HepG2 (cell line): Measurements from ENCODE around the gene SH3TC2.

Experiments
- TF ChIP-seq, protein P1 (sequence below): sonication (generic); formaldehyde crosslinking; IDR thresholded peaks from 2 replicates; pipeline ENCODE4 v1.4.0; 2020; ENCODE audit warnings: missing genetic modification reagents
- TF ChIP-seq, protein P2 (sequence below): sonication (generic); formaldehyde crosslinking; IDR thresholded peaks from 2 replicates; pipeline ENCODE4 v1.4.0; 2020; ENCODE audit warnings: mild to moderate bottlenecking, missing genetic modification reagents

DNA sequence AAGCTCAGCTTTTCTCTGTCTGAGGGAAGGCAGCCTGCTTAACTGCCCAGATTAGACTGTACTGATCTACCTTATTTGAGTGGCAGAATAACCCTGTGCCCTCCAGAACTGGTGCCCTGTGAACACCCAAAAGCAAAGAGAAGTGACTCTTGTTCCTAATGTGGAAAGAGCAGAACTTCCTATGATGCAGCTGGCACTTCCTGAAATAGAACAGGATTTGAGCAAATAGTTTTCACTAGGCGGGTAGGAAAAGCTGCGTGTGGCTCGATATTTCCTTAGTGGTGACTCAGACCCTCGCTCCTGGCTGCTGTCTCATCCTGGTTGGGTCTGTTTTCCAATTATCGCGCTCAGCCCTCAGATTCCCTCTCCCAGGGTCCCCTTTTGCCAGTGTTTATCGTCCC is 89.9 kb downstream of the SH3TC2 start:
- TF ChIP-seq, protein P1, sequence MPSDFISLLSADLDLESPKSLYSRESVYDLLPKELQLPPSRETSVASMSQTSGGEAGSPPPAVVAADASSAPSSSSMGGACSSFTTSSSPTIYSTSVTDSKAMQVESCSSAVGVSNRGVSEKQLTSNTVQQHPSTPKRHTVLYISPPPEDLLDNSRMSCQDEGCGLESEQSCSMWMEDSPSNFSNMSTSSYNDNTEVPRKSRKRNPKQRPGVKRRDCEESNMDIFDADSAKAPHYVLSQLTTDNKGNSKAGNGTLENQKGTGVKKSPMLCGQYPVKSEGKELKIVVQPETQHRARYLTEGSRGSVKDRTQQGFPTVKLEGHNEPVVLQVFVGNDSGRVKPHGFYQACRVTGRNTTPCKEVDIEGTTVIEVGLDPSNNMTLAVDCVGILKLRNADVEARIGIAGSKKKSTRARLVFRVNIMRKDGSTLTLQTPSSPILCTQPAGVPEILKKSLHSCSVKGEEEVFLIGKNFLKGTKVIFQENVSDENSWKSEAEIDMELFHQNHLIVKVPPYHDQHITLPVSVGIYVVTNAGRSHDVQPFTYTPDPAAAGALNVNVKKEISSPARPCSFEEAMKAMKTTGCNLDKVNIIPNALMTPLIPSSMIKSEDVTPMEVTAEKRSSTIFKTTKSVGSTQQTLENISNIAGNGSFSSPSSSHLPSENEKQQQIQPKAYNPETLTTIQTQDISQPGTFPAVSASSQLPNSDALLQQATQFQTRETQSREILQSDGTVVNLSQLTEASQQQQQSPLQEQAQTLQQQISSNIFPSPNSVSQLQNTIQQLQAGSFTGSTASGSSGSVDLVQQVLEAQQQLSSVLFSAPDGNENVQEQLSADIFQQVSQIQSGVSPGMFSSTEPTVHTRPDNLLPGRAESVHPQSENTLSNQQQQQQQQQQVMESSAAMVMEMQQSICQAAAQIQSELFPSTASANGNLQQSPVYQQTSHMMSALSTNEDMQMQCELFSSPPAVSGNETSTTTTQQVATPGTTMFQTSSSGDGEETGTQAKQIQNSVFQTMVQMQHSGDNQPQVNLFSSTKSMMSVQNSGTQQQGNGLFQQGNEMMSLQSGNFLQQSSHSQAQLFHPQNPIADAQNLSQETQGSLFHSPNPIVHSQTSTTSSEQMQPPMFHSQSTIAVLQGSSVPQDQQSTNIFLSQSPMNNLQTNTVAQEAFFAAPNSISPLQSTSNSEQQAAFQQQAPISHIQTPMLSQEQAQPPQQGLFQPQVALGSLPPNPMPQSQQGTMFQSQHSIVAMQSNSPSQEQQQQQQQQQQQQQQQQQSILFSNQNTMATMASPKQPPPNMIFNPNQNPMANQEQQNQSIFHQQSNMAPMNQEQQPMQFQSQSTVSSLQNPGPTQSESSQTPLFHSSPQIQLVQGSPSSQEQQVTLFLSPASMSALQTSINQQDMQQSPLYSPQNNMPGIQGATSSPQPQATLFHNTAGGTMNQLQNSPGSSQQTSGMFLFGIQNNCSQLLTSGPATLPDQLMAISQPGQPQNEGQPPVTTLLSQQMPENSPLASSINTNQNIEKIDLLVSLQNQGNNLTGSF (CRISPR knock-in tag): no peak
- TF ChIP-seq, protein P2, sequence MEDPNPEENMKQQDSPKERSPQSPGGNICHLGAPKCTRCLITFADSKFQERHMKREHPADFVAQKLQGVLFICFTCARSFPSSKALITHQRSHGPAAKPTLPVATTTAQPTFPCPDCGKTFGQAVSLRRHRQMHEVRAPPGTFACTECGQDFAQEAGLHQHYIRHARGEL (CRISPR knock-in tag): no peak
